Right lobe of liver (tissue), 4 donors: ENCODE results near the gene LDLRAD1.

Experiments used
- CTCF ChIP-seq, 4 donors: fragments of 200-600 bp in 3 of 4; fragments of 450-650 bp in 1 of 4; IDR thresholded peaks; one replicate each; pipeline versions ENCODE4 v1.5.1 to v1.8.0; 2016 to 2022; ENCODE audit warnings: antibody characterized with exemption in 4 of 4, mild to moderate bottlenecking in 2 of 4
- POLR2A ChIP-seq: fragments of 450-650 bp; IDR thresholded peaks from one replicate; pipeline ENCODE4 v1.6.1; 2017; ENCODE audit warnings: antibody characterized with exemption, mild to moderate bottlenecking
- donor health status: DM: no; HTN: no; CAD: no.
- donor health status: DM: no; HTN: no; CAD: no.
- donor health status: DM: no; HTN: yes; CAD: no.

GRCh38 chr1:54028306-54029251, 10.6 kb upstream of the LDLRAD1 start:
- TF ChIP-seq CTCF (IDR thresholded peaks at IDR 0.05): no peak
- TF ChIP-seq POLR2A: no peak
